Ovary (tissue), 9 donors: ENCODE data around the gene DDX20. TPM values are rescaled to one million over a fixed set of nuclear protein-coding genes. Genes with fewer than 3 reads are reported as not detected.

Experiments
- DNase-seq, 5 donors: peaks; one replicate each; pipeline ENCODE4 v3.0.0-alpha.2; 2019 to 2020
- H3K27ac ChIP-seq, 2 donors: fragments of 200-600 bp; one replicate each; pipeline versions ENCODE4 v1.5.1 to v1.8.0; 2019 to 2022
- H3K27me3 ChIP-seq: fragments of 200-600 bp; one replicate; pipeline ENCODE4 v1.8.0; 2022
- H3K36me3 ChIP-seq: fragments of 200-600 bp; sonication (generic); one replicate; pipeline ENCODE4 v1.5.1; 2019
- H3K4me1 ChIP-seq: one replicate; pipeline ENCODE4 v1.8.1; 2013; ENCODE audit warnings: mild to moderate bottlenecking, moderate library complexity; ENCODE audit not compliant: insufficient read depth
- H3K4me3 ChIP-seq: fragments of 200-600 bp; sonication (generic); one replicate; pipeline ENCODE4 v1.5.1; 2017
- H3K9me3 ChIP-seq, 2 donors: fragments of 200-600 bp in 1 of 2; sonication (generic) in 1 of 2; one replicate each; pipeline versions ENCODE4 v1.5.1 to v1.8.1; 2013 to 2019; ENCODE audit warnings: mild to moderate bottlenecking in 1 of 2, moderate library complexity in 1 of 2
- EP300 ChIP-seq: sonication (generic); formaldehyde crosslinking; IDR thresholded peaks from one replicate; pipeline ENCODE4 v1.6.1; 2017; ENCODE audit warnings: antibody characterized with exemption
- POLR2A ChIP-seq: fragments of 450-650 bp; IDR thresholded peaks from one replicate; pipeline ENCODE4 v1.6.1; 2017; ENCODE audit warnings: antibody characterized with exemption, mild to moderate bottlenecking, moderate library complexity
- WGBS, 3 donors: extraction: QIAGEN DNeasy Blood & Tissue Kit in 1 of 3; methylation state at CpG; one replicate each; pipeline versions ENCODE4 v1.1.5 to v1.1.7; 2013 to 2017; 5-methylcytosine and 5-hydroxymethylcytosine counted together
- intact Hi-C, 4 donors: fragments of 100-400 bp; cut with DNase I; formaldehyde crosslinking; loops; one replicate each; pipeline versions ENCODE4 v1.11.0 to v1.15.1; 2022 to 2023
- polyA plus RNA-seq, 2 donors: library from polyadenylated mRNA; stranded (reverse); fragments of 200-250 nt in 1 of 2; fragments of 350-450 nt in 1 of 2; fragmentation: Illumina TruSeq in 1 of 2; extraction: RNeasy Lipid Tissue Mini Kit (QIAGEN cat#74804) in 1 of 2; gene quantifications; one replicate each; pipeline ENCODE4 v1.2.3, GENCODE V29; 2013 to 2014
- total RNA-seq, 7 donors: library from RNA; depleted of rRNA in 2 of 7; stranded (reverse); fragments of >200 nt in 2 of 7; fragmentation: NEBNext Ultra II Directional in 3 of 7; extraction: Animal tissue kit (Norgen Biotek cat#: 25700) in 3 of 7; gene quantifications; one replicate each; pipeline versions ENCODE4 v1.1.0 to v1.2.4, GENCODE V29; 2016 to 2023
- TF ChIP-seq, protein P1 (sequence below), 3 donors: fragments of 450-650 bp in 2 of 3; fragments of 200-600 bp in 1 of 3; IDR thresholded peaks; one replicate each; pipeline versions ENCODE4 v1.5.1 to v1.8.0; 2016 to 2022; ENCODE audit warnings: antibody characterized with exemption in 3 of 3, mild to moderate bottlenecking in 1 of 3
- donor health status: DM: no; HTN: no; CAD: no; lungs with moderate emphysema.
- donor health status: DM: no; HTN: no; CAD: no.
- donor health status: Bipolar disorder and iron deficiency.
- donor health status: DM: yes; HTN: yes; CAD: no.
- donor health status: DM: no; HTN: no; CAD: no.
- donor health status: DM: yes; HTN: yes; CAD: no.

DDX20 gene
- total and polyA plus RNA-seq, 9 donors, result 7.3 to 26.9 (median 11.8) TPM

DNA sequence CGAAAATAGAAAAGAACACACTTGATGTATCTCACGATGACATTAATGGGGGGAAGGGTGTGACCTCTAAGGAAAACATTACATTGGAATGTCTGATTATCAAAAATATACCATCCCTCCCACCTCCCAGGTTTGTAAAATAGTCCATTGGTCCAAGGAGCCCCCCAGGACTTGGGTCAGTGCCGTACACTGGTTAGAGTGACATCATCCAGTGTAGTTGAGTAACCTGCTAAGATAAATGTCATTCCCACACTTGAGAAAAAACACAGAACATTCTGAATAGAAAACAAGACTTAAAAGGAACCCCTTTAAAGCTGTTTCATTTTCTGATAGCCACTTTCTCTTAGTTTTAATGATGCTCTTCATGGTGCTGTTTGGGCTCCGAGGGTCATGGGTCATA lies 15.2 kb downstream of the DDX20 start:
- no peak overlapping the region for H3K27ac ChIP-seq
- TF ChIP-seq, protein P1, sequence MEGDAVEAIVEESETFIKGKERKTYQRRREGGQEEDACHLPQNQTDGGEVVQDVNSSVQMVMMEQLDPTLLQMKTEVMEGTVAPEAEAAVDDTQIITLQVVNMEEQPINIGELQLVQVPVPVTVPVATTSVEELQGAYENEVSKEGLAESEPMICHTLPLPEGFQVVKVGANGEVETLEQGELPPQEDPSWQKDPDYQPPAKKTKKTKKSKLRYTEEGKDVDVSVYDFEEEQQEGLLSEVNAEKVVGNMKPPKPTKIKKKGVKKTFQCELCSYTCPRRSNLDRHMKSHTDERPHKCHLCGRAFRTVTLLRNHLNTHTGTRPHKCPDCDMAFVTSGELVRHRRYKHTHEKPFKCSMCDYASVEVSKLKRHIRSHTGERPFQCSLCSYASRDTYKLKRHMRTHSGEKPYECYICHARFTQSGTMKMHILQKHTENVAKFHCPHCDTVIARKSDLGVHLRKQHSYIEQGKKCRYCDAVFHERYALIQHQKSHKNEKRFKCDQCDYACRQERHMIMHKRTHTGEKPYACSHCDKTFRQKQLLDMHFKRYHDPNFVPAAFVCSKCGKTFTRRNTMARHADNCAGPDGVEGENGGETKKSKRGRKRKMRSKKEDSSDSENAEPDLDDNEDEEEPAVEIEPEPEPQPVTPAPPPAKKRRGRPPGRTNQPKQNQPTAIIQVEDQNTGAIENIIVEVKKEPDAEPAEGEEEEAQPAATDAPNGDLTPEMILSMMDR (IDR thresholded peaks at IDR 0.05), result no peak
- TF ChIP-seq EP300, result no peak
- TF ChIP-seq POLR2A, result no peak
- no peaks in the 10 kb centered on the region for H3K36me3 ChIP-seq
- H3K27me3 ChIP-seq, result no peaks in the 10 kb centered on the region
- no peak for DNase-seq
- no peaks in the 10 kb centered on the region for H3K4me1 ChIP-seq
- no peaks in the 10 kb centered on the region for H3K9me3 ChIP-seq
- H3K4me3 ChIP-seq, result no peak overlapping the region
- WGBS, 3 donors, result 58 to 67% (median 66%) methylated on average over 4 of the region's 4 CpGs
- intact Hi-C loops, result loop anchor here in 1 of 4 donors (10.0 kb wide), 1 partner anchor 546 kb away; the partner anchor contains the start of gene CHI3L2

DNA sequence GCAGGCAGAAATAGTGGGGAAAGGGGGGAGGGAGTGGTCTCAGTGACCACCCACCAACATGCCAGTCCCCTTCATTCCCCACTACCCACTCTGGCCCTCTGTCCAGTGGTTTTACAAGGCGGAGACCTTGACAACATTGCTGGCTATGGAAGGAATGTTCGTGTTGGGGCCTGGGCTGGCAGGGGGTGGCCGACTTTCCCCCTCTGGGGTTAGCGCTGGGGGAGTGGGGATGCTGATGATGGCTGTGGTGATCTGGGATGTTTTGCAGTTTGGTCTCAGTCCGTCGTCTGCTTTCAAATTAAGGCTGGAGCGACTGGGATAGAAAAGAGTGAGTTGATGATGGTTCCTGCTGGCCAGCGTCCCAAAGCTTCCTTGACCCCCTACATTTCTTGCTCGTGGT lies 20.3 kb downstream of the DDX20 start:
- no peak for DNase-seq
- no peaks in the 10 kb centered on the region for H3K9me3 ChIP-seq
- H3K4me3 ChIP-seq, result no peak overlapping the region
- no peak overlapping the region for H3K27ac ChIP-seq
- 50 to 67% (median 60%) methylated on average over 9 of the region's 9 CpGs for WGBS, 3 donors
- H3K4me1 ChIP-seq, result no peaks in the 10 kb centered on the region
- H3K36me3 ChIP-seq, result no peaks in the 10 kb centered on the region
- TF ChIP-seq POLR2A, result no peak
- TF ChIP-seq EP300, result no peak
- TF ChIP-seq, protein P1 (IDR thresholded peaks at IDR 0.05), result no peak
- intact Hi-C loops, result loop anchor here in 1 of 4 donors (10.0 kb wide), 1 partner anchor 551 kb away; the partner anchor contains the start of gene CHI3L2
- H3K27me3 ChIP-seq, result no peaks in the 10 kb centered on the region

DNA sequence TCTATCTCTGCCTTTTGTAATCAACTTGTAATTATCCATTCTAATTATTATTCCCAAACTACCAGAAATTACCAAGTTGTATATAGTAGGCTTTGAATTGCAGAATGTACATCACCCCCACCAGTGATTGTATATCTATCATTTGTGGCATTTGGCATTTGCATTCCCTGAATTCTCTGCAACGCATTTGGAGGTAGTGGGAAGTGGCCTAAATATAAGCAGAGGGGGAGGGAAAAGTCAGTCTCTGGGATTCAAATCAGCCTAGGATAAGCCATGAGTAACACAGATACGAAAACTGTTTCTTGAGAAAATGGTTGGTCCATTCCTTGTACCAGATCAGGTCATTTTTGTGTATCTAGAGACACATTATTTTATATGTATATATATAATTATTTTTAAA lies 20.7 kb downstream of the DDX20 start:
- intact Hi-C loops, result loop anchor here in 1 of 4 donors (10.0 kb wide), 1 partner anchor 552 kb away; the partner anchor contains the start of gene CHI3L2
- no peaks in the 10 kb centered on the region for H3K36me3 ChIP-seq
- H3K4me3 ChIP-seq, result no peak overlapping the region
- no peak overlapping the region for H3K27ac ChIP-seq
- WGBS, 3 donors, result 56 to 68% (median 61%) methylated on average over 2 of the region's 2 CpGs
- no peaks in the 10 kb centered on the region for H3K9me3 ChIP-seq
- H3K4me1 ChIP-seq, result no peaks in the 10 kb centered on the region
- DNase-seq, result no peak
- no peak for TF ChIP-seq POLR2A
- TF ChIP-seq, protein P1 (IDR thresholded peaks at IDR 0.05), result no peak
- no peak for TF ChIP-seq EP300
- H3K27me3 ChIP-seq, result no peaks in the 10 kb centered on the region

DNA sequence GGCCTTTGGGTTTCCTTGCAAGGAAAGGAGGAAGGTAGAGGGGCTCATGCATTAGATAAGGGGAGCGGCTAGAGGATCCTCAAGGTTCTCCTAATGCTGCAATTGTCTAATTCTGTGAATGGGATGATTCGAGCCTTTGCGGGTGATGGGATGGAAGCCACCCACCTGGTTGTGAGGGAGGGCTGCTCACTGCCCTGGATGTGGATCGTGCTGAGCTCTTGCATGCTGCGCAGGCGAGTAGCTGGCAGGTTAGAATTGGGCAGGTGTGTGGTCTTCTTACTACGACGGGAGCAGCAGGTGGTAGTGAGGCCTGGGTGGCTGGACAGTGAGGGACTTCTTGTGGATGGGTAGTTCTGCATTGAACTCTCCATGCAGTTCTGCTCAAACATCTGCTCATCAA lies 21.2 kb downstream of the DDX20 start:
- 83 to 94% (median 87%) methylated on average over 8 of the region's 8 CpGs for WGBS, 3 donors
- TF ChIP-seq EP300 (no peak), POLR2A (no peak)
- TF ChIP-seq, protein P1 (IDR thresholded peaks at IDR 0.05), result no peak
- H3K9me3 ChIP-seq, result no peaks in the 10 kb centered on the region
- H3K4me3 ChIP-seq, result no peak overlapping the region
- no peaks in the 10 kb centered on the region for H3K4me1 ChIP-seq
- intact Hi-C loops, result loop anchor here in 1 of 4 donors (10.0 kb wide), 1 partner anchor 552 kb away; the partner anchor contains the start of gene CHI3L2
- H3K27ac ChIP-seq, result no peak overlapping the region
- no peaks in the 10 kb centered on the region for H3K27me3 ChIP-seq
- H3K36me3 ChIP-seq, result no peaks in the 10 kb centered on the region
- DNase-seq, result no peak
